IPS DF 19.7 (cell line): ENCODE results near the gene AQP1.

Experiments used
- DNase-seq: peaks from one replicate; pipeline ENCODE4 v3.0.0-alpha.2; 2013; ENCODE audit warnings: low read depth, low spot score

The AQP1 gene

DNA sequence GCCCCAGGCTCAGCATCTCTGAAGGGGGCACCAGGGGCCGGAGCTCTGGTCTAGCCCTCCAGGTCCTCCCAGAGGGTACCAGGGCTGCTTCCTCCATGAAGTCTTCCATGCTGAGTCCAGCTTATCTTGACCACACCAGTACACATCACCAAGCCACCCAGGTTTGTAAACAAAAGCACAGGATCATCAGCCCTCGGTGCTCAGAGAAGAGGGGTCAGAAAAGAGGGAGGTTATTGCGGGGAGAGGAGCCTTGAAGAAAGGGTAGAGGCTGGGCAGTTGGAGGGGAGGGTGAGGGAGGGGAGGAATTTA lies 23.9 kb downstream of the AQP1 start:
- no peak for DNase-seq

DNA sequence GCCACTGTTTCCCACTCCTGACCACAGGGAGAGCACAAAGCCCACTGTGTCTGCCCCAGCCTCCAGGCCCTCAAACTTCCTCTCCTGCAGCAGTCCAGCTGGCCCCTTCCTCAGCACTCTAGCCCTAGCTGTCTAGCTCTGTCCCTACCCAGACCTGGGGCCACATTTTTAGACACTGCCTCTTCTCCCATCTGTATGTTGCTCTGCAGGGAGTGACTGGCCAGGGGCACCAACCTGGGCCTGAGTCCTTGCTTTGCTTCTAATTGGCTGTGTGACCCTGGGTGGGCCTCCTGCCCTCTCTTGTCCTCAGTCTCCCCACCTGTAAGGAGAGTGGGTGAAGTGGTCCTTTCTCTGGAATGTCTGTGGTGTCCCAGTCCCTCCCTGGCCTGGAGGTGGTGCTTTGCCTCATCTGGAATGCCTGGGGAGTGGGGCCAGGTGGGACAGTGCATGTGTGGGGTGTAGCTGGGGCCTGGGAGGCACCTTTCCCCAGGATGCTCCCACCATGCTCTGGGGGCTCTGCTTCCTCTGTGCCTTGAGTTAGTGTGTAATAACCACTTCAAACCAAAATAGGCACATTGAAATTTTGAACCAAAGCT lies 25.1 kb downstream of the AQP1 start:
- no peak for DNase-seq

DNA sequence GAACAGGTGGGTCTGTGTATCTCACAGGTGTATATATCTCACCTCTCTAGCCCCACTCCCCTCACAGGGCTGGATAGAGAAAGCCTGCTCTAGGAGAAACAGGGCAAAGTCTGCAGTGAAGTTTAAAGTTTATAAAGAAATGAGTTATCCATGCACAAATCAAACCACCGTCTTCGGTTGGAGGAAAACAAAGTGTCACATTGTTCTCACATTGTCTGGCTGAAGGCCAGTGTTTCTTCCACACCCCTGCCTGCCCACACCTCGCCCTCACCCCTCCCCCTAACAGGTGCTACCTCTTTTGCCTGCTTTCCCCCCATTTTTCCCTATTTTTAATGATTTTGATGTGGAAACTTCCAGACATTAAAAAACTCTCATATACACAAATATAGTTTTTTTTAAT lies 25.8 kb downstream of the AQP1 start:
- no peak for DNase-seq

DNA sequence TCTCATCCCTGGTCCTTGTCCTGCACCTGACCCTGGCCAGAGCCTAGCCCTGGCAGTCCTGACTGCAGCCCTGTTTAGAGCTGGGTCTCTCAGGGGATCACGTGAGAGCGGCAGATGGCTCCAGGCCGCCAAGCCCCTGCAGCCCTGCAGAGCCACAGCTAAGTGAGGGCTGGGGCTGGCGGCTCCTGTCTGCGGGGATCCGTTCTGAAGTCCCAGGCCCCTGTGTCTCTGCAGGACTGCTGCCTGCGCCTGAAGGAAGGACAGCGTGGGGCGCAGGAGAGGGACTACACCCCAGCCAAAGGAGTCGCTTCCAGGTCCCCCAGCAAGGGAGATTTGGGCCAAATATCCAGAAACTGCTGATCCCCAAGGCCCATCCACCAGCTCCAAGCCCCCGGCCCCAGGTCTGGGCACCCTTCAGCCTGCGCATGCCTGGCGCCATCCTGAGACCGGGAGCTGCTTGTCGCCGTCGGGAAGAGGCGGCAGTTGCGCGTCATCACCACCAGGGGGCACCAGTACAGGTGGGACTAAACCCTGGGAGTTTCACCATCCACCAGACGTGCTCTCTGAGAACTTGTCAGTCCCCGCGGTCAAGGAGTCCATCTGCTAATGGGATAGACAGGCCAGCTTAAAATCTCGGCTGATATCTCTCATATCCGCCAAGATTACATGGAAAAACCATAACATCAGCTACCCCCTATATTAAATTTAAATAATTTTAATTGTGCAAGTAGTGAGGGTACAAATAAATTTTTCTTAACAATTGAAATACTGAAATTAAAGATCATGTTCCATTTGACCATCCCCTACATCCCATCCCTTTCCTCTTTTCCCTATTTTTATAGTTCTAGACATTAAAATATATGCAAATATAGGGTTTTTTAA lies 27.0 kb downstream of the AQP1 start:
- peak; percentile 75 for DNase-seq

DNA sequence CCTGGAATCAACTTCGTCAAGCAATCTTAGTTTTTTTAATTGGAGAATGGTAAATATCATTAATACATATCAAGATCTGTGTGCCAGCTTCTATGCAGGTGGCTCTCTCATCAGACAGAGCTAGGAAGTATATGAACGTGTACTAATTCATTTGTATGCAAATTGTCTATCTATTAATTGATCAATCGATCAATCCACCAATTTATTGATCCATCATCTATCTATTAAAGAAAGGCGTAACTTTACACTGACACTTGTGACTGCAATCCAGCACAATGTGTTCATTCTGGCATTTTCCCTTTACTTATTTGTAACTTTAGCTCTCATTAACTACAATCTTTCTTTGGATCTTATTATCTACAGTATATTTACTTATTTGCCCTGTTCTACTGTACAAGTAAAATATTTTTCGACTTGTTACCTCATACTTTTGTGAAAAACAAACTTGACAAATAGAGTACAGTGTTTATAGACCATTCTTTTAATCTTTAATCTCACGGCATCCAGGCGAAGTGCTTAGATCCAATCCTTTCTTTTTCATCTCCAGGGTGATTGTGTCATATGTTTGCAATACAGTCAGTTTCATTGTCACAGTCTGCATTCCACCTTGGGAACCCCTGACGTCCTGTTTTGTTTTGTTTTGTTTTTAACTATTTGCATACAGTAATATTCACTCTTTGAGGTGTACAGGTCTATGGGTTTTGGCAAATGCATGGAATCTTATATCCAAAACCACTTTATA lies 30.1 kb downstream of the AQP1 start:
- no peak for DNase-seq

DNA sequence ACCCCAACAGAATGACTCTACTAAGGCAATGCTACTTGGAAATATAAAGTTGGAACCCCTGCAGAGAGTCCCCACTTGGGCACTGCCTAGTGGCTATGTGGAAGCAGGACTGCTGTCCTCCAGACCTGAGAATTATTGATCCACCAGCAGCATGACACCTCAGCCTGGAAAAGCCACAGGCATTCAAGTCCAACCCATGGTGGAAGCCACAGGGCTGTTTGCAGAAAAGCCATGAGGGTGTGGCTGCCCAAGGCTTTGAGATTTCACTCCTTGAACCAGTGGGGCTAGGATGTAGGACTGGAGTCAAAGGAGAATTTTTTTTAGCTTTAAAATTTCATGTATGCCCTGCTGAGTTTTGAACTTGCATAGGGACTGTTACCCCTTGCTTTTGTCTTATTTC lies 38.5 kb downstream of the AQP1 start:
- no peak for DNase-seq

DNA sequence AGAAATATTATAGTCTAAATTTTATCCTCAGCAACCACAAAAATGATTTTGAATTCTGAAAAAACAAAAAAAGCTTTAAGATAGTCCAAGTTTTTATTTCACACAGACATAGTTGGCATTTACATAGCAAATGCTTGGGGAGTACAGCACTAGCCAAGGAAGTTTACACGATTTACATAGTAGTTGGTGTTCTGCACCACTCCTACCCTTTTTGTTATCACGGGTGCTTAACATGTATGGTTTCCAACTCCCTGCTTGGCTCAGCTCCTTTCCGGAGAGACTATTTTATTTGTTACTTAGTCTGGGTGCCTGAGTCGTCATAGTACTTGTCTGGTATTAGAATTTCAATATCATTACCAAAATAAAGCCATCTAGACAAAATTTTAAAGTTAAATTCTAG lies 43.3 kb downstream of the AQP1 start:
- DNase-seq, result no peak

DNA sequence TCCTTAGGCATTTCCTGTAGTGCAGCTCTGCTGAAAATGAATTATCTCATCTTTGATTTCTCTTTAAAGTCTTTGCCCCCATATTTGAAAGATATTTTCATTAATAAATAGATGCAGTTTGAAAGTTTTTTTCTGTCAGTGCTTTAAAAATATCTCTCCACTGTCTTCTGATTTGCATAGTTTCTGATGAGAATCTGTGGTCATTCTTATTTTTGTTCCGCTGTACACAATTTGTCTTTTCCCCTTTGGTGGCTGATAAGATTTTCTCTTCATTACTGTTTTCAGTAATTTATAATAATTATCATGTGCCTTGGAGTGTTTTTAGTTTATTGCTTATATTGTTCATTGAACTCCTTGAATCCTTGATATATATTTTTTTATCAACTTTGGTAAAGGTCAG lies 45.1 kb downstream of the AQP1 start:
- DNase-seq, result no peak

DNA sequence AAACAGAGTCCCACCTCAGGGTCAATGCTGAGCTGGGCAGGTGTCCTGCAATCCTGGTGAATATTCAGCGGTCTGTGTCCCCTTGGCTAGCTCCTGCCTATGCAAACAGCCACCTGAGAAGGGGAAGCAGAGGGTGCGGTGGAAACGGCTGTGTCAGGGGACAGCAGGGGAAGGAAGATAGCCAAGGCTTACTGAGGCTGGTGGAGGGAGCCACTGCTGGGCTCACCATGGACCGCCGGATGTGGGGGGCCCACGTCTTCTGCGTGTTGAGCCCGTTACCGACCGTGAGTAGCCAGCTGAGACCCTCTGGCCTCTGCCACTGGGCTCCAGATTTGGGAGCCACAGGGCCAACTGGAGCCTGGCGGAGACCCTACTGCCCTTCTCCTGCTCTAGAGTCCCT lies 52.2 kb downstream of the AQP1 start, which contains the start of gene GHRHR:
Gene GHRHR, plus strand, starts transcription at position 112 of the 400 bp plus-strand sequence. Its CDS starts 116 bp downstream, at position 228.
- no peak for DNase-seq

DNA sequence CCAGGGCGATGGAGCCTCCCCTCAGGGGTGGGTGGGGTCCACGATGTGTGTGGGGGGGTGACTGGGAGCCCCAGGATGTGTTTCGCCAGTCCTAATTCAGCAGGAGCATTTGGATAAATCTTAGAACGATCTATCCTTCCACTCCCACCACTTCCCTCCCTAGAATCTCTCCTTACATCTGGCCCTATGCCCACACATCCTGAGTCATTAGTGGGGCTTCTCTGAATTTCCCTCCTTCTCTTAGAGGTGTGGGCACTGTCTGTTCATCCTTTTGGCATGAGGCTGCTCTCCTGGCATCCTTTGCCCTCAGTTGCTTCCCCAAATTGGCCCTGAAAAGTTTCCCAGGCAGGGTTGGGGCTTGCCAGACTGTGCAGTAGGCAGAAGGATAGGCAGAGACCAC lies 53.7 kb downstream of the AQP1 start:
- no peak for DNase-seq

DNA sequence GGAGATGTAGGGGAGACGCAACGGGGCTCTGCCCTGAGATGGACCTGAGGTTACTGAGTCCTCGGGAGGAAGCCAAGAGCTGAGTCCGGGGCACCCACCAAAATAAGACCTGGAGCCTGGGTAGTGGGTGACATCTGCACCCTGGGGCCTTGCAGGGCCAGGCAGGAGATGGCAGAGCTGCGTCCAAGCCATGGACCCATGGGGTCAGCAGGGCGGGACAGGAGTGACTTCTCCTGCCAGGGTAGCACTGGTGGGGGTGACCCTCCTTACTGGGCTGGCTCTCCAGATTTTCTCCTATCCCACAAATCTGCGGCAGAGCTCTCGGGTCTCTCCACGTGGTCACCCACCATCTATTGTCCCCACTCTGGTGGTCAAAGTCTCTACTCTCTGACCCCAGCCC lies 54.2 kb downstream of the AQP1 start:
- DNase-seq, result no peak

DNA sequence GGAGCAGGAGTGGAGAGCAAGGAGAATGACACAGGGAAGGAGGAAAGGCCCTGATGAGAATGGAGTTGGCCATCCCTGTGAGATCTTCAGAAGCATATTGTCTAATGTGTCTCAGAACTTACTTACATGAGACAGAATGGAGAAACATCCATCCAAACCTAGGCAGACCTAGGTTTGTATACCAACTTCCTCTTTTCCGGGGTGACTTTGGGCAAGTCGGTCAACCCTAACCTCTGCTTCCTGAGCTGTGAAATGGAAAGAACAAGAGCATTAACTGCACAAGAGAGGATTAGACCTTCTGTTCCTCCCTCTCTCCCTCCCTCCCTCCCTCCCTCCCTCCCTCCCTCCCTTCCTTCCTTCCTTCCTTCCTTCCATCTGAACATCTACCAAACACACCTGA lies 56.6 kb downstream of the AQP1 start:
- DNase-seq, result no peak

DNA sequence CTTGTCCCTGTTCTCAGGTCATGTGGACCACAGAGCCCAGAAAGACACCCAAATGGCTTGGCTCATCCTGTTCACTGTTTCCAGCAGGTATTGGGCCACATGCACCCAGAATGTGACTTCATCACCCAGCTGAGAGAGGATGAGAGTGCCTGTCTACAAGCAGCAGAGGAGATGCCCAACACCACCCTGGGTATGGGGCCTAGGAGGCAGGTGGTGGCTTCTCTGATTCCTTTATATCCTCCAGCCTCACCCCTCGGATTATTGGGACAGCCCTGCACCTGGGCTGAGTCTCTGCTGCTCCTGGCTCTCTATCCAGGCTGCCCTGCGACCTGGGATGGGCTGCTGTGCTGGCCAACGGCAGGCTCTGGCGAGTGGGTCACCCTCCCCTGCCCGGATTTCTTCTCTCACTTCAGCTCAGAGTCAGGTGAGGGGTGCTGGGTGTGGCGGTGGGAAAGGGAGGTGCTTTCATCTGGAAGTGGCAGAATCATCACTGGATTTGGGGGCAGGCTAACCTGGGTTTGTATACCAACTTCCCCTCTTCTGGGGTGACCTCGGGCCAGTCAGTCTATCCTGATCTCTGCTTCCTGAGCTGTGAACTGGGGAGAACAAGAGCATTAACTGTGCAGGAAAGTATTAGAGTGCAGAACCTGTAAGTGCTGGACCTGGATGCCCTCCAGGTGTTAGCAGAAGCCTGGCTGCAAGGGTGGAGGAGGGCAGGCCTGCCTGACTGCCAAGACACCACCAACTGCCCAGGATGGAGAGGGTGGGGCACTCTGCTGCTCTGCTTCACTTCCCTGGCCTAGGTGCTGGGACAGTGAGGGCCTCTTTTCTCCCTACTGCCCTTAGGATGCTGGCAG lies 57.3 kb downstream of the AQP1 start:
- DNase-seq, result no peak

DNA sequence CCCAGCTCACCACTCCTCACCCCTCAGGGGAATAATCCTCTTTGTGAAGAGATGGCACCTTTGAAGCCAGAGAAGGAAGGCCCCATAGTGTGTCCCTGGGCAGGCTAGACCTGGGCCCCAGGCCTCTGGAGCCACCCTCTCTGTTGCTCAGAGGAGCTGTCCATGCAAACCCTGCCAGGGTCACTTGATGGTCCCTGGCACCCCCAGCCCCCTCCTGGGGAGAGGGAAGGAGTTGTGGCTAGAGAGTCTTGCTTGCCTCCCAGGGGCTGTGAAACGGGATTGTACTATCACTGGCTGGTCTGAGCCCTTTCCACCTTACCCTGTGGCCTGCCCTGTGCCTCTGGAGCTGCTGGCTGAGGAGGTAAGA lies 57.9 kb downstream of the AQP1 start:
- no peak for DNase-seq

DNA sequence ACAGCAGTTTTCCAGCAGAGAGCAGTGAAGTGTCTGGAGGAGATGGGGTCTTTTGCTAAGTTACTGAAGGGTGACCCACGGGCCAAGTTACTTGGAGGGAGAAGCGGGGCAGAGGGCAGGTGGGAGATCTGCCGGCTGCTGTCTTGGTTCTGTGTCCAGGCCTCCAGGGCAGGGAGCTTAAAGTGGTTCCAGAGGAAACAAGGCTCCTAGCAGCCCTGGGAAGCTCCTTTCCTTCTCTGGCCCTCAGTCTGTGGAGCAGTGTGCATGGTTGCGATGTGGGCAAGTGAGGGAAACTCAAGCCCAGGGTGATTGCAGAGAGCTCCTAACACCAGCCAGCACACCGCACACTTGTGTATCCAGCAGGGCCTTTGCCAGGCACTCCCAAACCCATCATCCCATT lies 58.4 kb downstream of the AQP1 start:
- no peak for DNase-seq

DNA sequence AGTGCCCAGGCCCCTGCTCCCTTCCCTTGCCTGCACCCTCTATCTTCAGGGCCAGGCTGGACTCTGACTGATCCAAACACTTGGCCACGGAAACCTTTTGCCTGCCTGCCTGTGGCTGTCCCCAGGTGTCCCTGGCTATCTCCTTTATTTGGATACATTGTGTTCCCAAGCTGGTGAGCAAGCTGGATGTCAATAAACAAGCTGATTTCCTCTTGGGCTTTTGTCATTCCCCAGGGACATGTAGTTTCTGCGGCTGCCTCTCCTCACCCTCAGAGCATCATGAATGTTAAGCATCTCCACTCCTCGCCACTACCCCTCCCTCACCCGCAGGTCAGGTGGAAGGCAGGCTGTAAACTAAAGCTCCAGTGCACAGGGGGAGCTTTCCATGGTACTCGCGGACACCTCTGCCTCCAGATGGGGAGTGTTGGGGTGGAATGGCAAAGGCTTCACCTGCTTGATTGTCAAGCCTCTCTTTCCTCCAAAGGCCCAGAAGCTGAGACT lies 59.0 kb downstream of the AQP1 start:
- no peak for DNase-seq

DNA sequence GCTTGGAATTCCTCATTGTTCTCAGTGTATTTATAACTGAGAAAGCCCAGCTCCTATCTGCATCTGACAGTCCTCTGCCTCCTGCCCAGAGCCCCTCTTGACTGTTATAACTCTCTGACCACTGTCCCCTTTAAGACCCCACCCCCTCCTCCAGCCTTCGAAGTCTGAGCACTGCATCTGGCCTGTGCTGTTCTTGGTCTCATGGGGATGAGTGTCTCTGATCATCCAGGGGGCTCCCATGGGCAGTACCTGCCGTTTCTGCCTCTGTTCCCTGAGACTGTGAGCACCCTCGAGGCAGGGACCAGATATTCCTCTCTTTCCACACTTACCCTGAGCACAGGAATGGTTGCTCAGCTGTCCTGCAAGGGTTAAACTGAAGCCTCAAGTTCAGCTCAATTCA lies 59.8 kb downstream of the AQP1 start:
- no peak for DNase-seq

DNA sequence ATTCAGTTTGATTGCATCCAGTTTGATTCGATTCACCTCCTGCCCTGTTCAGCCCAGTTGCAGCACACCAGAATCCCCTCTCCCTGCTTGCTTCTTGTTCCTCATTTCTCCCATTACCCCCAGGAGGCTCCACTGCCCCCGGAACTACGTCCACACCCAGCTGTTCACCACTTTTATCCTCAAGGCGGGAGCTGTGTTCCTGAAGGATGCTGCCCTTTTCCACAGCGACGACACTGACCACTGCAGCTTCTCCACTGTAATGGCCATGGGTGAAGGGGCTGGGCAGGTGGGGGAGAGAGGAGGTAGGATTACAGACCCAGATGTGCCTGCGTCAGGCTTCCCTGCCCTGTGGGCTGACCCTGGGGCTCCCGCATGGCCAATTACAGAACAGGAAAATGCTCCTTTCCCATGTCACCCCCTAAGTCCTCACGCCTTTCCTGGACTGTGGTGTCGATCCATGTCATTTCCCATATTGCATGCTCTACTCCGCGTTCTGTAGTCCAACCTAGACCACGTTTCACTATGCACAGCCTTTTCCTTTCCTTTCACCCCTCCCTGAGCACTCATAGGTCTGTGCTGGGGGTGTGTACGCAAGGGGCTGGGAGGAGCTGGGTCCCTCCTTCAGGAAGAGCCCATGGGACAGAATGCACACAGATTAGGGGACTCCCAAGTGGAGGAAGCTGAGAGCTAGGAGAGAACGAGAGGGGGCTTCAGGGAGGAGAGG lies 60.3 kb downstream of the AQP1 start:
- no peak for DNase-seq

DNA sequence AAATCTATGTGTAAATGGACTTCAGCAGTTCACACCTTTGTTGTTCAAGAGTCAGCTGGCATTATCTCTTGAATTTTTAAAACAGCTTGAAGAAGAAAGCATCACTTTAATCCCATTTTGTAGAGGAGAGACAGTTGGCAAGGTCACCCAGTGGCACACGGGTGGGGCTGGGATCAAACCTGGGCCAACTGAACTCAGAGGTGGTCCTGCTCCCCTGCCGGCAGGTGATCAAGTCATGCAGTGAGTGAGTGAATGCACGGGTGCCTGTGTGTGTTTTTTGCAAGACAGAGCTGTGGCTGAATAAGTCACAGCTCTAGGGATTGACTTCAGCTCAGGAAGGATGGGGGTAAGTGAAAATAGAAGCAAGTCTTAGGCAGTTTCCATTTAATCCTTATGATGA lies 61.6 kb downstream of the AQP1 start:
- DNase-seq, result no peak

DNA sequence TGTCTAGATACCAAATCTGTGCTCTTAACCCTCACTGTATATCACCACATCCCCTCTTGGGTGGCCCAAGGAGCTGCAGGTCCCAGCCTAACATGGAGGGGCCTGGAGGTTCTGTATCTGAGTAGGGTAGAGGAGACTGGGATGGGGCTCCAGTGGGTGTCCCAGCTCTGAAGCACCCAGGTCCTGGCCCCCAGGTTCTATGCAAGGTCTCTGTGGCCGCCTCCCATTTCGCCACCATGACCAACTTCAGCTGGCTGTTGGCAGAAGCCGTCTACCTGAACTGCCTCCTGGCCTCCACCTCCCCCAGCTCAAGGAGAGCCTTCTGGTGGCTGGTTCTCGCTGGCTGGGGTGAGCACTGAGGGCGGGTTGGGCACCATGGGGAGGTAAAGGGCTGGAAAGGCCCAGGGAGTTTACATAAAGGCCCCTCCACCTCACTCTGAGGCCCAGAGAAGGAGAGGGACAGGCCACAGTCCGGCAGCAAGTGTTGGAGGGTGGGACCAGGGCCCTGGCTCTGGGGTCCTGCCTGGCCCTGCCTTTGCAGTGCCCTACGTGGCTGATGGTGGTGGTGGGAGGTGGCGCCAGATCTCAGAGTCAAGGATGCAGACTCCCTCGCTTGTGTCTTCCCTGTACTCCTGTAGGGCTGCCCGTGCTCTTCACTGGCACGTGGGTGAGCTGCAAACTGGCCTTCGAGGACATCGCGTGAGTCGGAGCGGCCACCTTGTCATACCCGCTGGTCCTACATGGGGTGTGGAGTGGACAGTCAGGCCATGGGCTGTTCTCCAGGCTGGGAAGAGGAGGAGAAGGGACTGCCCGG lies 62.3 kb downstream of the AQP1 start:
- DNase-seq, result no peak
